Ishikawa (cell line): ENCODE results near the gene CCDC6.

Experiments
- EGR1 ChIP-seq: IDR thresholded peaks from 2 replicates; pipeline ENCODE4 v1.6.1; 2012
- FOXM1 ChIP-seq: IDR thresholded peaks from 2 replicates; pipeline ENCODE4 v1.6.1; 2012; ENCODE audit warnings: low read depth, borderline replicate concordance
- RAD21 ChIP-seq: IDR thresholded peaks from 2 replicates; pipeline ENCODE4 v1.6.1; 2012; ENCODE audit warnings: low read depth
- TCF12 ChIP-seq: IDR thresholded peaks from 2 replicates; pipeline ENCODE4 v1.6.1; 2012; ENCODE audit warnings: low read depth

DNA sequence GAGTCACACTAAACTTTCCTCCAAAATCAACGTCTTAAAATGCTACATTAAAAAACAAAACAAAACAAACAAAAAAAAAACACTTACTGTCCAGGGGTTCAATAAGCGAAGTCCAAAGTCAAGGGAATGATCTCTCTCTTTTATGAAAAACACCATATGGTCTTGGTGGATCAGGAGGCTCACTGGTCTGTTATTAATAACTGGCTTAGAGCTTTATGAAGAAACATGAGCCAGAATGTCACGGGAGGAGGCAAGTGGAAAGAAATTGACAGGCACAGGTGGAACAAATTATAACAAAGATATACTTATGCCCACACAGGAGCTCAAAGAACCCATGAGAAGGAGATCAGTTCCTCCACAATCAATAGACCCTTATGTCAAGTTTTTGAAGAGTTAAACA is 153.1 kb downstream of the CCDC6 start, which contains the start of gene MRLN:
- TF ChIP-seq TCF12 (no peak), FOXM1 (no peak), RAD21 (no peak), EGR1 (no peak)
